Duodenal mucosa (tissue), 2 donors: Measurements from ENCODE around the gene ANKRD28.
"Not testable (repeated sequence)": the region's sequence is repeated elsewhere in the genome, so short reads cannot be mapped to it uniquely, and the experiment has no call there.

Experiments used
- H3K27ac ChIP-seq: one replicate; pipeline ENCODE4 v1.7.0; 2013; ENCODE audit warnings: low read depth, low read length
- H3K27me3 ChIP-seq, 2 donors: one replicate each; pipeline ENCODE4 v1.7.0; 2013; ENCODE audit warnings: low read length in 2 of 2, control low read depth in 1 of 2; ENCODE audit not compliant: insufficient read depth in 2 of 2, control insufficient read depth in 1 of 2
- H3K36me3 ChIP-seq, 2 donors: one replicate each; pipeline ENCODE4 v1.7.0; 2013; ENCODE audit warnings: low read length in 2 of 2, control low read depth in 1 of 2; ENCODE audit not compliant: insufficient read depth in 2 of 2, control insufficient read depth in 1 of 2
- H3K4me1 ChIP-seq, 2 donors: one replicate each; pipeline ENCODE4 v1.7.0; 2013; ENCODE audit warnings: low read length in 2 of 2, control low read depth in 1 of 2; ENCODE audit not compliant: insufficient read depth in 2 of 2, control insufficient read depth in 1 of 2
- H3K4me3 ChIP-seq, 2 donors: one replicate each; pipeline ENCODE4 v1.7.0; 2013; ENCODE audit warnings: low read length in 2 of 2, low read depth in 1 of 2
- H3K9ac ChIP-seq, 2 donors: one replicate each; pipeline ENCODE4 v1.7.0; 2013; ENCODE audit warnings: low read length in 2 of 2, low read depth in 1 of 2
- H3K9me3 ChIP-seq, 2 donors: one replicate each; pipeline ENCODE4 v1.7.0; 2013; ENCODE audit warnings: low read length in 2 of 2, control low read depth in 1 of 2; ENCODE audit not compliant: control insufficient read depth in 1 of 2

ANKRD28 gene

DNA sequence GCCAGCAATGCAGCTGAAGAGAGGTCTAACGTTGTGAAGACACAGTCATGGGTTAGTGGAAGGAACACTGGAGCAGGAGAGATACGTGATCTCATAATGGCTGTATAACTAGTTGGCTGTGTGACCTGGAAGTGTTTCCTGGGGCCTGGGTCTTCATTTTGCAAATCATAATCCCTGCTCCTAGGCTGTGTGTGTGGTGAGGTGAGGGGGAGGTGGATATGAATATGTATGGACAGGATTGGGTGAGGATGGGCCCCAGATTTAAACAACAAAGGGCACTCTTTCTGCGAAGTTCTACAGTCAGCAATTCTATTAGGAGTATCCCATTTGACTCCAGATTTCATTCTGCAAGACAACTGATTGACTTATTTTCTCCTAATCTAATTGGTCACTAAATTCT is 41.3 kb downstream of the ANKRD28 start:
- Histone ChIP-seq H3K27me3 (no peaks in the 10 kb centered on the region), H3K4me1 (no peaks in the 10 kb centered on the region), H3K9me3 (no peaks in the 10 kb centered on the region), H3K9ac (no peak overlapping the region), H3K36me3 (peaks cover 0 to 8% of the 10 kb centered on the region in 2 donors), H3K4me3 (no peak overlapping the region), H3K27ac (no peak overlapping the region)

DNA sequence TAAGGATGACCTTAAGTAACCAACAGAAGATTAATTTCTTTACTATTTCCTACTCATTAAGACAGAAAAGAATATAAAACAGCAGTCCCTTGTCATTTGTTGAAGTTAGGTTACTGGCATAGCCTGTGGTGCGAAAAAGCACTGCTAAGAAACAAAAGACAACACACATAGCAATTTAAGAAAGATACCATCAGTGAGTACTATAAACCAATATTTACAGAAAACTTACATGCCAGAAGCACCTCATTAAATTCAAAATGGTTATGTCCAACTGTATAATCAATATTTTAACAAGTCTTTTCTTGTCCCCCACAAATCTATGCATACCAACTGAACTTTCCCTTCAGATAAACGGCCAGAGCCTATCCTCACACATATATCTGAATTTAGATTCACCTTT is 42.0 kb downstream of the ANKRD28 start:
- H3K9ac ChIP-seq: no peak overlapping the region

DNA sequence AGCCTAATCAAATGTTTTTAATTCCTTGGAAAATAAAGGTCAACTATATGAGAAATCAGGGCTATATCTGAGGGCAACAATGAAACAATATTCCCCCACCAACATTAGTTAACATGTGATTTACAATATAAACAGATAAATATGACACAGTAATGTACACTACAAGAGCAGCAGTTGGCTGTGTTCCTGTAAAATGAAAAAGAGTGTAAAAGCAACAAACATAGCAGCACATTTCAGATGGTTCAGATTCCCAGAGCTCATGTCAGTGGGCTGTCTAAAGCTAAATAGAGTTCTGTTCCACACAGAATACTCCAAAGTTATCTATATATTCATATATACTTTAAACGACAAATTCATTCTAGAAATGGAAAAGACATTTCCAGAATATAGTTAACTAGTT is 42.6 kb downstream of the ANKRD28 start:
- H3K27ac ChIP-seq: no peak overlapping the region
- H3K4me1 ChIP-seq: no peaks in the 10 kb centered on the region
- H3K9me3 ChIP-seq: no peaks in the 10 kb centered on the region
- no peak overlapping the region for H3K9ac ChIP-seq
- peaks cover 0 to 13% of the 10 kb centered on the region in 2 donors for H3K36me3 ChIP-seq
- H3K27me3 ChIP-seq: no peaks in the 10 kb centered on the region
- H3K4me3 ChIP-seq: no peak overlapping the region

More for the DNA sequence above, 42.0 kb downstream of the ANKRD28 start:
- Histone ChIP-seq H3K4me3 (no peak overlapping the region), H3K27me3 (no peaks in the 10 kb centered on the region), H3K36me3 (peaks cover 0 to 10% of the 10 kb centered on the region in 2 donors), H3K27ac (no peak overlapping the region), H3K9me3 (no peaks in the 10 kb centered on the region), H3K4me1 (no peaks in the 10 kb centered on the region)

DNA sequence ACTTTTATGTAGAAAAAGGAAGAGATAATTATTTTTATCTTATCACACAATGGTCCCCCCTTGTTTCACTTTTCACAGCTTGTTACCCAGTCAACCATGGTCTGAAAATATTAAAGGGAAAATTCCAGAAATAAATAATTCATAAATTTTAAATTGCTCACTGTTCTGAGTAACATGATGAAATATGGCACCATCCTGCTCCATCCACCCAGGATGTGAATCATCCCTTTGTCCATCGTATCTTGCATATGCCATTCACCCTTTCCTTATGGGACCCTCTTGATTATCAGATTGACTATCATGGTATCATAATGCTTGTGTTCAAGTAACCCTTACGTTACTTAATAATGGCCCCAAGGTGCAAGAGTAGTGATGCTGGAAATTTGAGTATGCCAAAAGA is 43.7 kb downstream of the ANKRD28 start:
- H3K27ac ChIP-seq: no peak overlapping the region
- no peaks in the 10 kb centered on the region for H3K4me1 ChIP-seq
- no peaks in the 10 kb centered on the region for H3K9me3 ChIP-seq
- H3K4me3 ChIP-seq: no peak overlapping the region
- no peak overlapping the region for H3K9ac ChIP-seq
- peaks cover 0 to 16% of the 10 kb centered on the region in 2 donors for H3K36me3 ChIP-seq
- H3K27me3 ChIP-seq: no peaks in the 10 kb centered on the region

DNA sequence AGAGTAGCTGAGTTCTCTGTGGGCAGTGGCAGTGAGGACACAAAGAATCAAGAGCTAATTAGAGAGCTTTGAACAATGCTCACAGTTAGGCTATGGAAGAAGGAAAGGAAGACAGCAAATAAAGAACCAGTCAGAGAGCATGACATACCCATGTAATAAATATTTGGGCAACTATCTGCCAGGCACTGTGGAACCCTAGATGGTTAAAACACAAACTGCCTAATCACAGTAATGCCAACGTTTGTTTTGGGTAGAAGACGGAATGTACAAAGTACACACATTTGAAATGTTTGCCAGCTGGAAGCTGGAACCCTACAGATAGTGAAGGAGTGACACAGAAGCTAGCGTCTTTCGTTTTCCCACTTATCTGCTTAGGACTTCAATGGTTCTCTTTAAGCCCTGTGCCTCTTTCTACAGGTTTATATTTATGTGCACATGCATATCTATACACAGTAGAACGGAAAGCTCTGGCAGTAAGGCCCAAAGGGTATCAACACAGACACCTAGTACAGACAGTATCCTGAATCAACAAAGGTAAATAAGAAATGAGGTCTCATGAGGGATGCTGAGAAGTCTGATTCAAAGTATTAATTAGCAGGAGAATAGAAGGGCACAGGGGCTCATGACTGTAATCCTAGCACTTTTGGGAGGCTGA is 44.6 kb downstream of the ANKRD28 start:
- no peak overlapping the region for H3K27ac ChIP-seq
- H3K4me3 ChIP-seq: no peak overlapping the region
- peaks cover 0 to 19% of the 10 kb centered on the region in 2 donors for H3K36me3 ChIP-seq
- no peaks in the 10 kb centered on the region for H3K9me3 ChIP-seq
- H3K9ac ChIP-seq: no peak overlapping the region
- no peaks in the 10 kb centered on the region for H3K4me1 ChIP-seq
- no peaks in the 10 kb centered on the region for H3K27me3 ChIP-seq

DNA sequence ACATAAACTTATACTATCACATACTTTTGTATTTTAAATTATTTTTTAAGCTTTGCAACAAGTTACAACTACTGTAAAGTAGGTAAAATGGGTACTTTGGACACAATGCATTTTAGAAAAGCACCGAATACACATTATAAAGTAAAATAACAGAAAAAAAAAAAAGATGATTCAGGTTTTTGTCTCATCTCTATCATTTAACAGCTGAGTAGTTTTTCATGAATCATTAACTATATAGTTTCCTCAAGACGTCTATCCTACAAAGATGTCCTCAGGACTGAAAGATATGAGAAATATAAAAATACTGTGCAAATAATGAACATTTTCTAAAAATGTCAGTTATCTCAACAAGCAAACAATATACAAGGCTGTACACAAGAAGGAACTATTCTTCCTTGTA is 46.9 kb downstream of the ANKRD28 start:
- Histone ChIP-seq H3K36me3 (peaks cover 0 to 19% of the 10 kb centered on the region in 2 donors), H3K4me1 (no peaks in the 10 kb centered on the region), H3K9ac (no peak overlapping the region), H3K27me3 (no peaks in the 10 kb centered on the region), H3K4me3 (no peak overlapping the region), H3K9me3 (no peaks in the 10 kb centered on the region), H3K27ac (no peak overlapping the region)

DNA sequence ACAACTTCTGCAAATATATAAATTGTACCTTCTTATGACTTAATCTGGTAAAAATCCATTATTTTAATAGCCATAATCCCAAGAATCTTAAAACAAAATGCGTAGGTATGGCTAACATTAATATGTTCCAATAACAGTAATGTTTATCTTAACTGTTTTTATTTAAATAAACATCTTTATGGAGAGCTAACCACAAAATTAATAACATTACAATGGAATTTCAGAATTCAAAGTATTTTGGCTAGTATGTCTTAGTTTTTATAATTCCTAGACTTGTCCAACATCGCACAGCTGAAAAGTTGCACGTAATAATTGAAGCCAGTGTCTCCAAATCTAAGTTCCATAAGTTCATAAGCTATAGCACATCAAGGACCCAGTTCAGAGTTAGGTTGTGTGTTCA is 47.6 kb downstream of the ANKRD28 start:
- Histone ChIP-seq H3K27me3 (no peaks in the 10 kb centered on the region), H3K4me1 (no peaks in the 10 kb centered on the region), H3K9ac (no peak overlapping the region)

DNA sequence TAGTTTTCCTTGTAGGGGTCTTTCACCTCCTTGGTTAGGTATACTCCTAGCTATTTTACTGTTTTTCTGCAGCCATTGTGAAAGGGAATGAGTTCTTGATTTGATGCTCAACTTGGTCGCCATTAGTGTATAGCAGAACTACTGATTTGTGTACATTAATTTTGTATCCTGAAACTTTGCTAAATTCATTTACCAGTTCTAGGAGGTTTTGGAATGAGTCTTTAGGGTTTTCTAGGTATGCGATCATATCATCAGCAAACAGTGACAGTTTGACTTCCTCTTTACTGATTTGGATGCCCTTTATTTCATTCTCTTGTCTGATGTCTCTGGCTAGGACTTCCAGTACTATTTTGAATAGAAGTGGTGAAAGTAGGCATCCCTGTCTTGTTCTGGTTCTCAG is 51.9 kb downstream of the ANKRD28 start:
- H3K27me3 ChIP-seq, H3K9ac ChIP-seq, H3K27ac ChIP-seq, H3K4me1 ChIP-seq, H3K9me3 ChIP-seq, H3K4me3 ChIP-seq: not testable (repeated sequence)
- H3K36me3 ChIP-seq: peaks cover 0 to 17% of the 10 kb centered on the region in 2 donors

More for the DNA sequence above, 47.6 kb downstream of the ANKRD28 start:
- H3K9me3 ChIP-seq: no peaks in the 10 kb centered on the region
- no peak overlapping the region for H3K4me3 ChIP-seq
- no peak overlapping the region for H3K27ac ChIP-seq
- H3K36me3 ChIP-seq: peaks cover 0 to 19% of the 10 kb centered on the region in 2 donors

DNA sequence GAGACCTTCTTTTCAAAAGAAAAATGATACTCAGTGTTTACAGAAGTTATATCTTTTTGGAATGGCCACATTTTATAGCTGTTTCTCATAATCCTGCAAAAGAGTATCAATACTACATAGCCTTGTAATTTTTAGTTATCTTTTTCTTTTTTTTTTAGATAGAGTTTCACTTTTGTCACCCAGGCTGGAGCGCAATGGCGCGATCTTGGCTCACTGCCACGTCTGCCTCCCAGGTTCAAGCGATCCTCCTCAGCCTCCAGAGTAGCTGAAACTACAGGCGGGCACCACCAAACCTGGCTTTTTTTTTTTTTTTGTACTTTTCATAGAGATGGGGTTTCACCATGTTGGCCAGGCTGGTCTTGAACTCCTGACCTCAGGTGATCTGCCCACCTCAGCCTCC is 53.6 kb downstream of the ANKRD28 start:
- no peaks in the 10 kb centered on the region for H3K4me1 ChIP-seq
- H3K27ac ChIP-seq: no peak overlapping the region
- H3K9ac ChIP-seq: no peak overlapping the region
- no peaks in the 10 kb centered on the region for H3K27me3 ChIP-seq
- H3K36me3 ChIP-seq: peaks cover 0 to 8% of the 10 kb centered on the region in 2 donors
- no peak overlapping the region for H3K4me3 ChIP-seq
- H3K9me3 ChIP-seq: peaks cover 5 to 8% of the 10 kb centered on the region in 2 donors

DNA sequence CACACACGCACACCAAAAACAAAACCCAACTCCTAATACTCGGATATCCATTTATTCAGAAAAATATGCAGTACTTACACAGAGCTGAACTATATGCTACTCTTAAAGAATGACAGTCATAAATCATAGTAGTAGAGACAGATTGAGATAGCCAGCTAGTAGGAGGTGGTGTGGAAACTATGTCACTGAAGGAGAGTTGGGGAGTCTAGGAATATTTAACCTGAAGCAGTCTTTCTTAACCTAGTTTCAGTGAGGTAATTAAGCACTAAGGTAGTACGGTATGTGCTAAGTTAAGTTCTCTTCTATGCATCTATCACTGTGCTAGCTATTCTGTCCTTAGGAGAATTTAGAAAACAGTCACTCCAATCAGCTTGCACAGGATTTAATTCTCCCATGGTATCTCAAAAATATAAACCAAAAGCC is 54.2 kb downstream of the ANKRD28 start:
- H3K4me3 ChIP-seq: no peak overlapping the region

More for the DNA sequence above, 54.2 kb downstream of the ANKRD28 start:
- H3K9me3 ChIP-seq: peaks cover 5 to 13% of the 10 kb centered on the region in 2 donors
- no peaks in the 10 kb centered on the region for H3K4me1 ChIP-seq
- no peak overlapping the region for H3K9ac ChIP-seq
- no peaks in the 10 kb centered on the region for H3K27me3 ChIP-seq
- no peak overlapping the region for H3K27ac ChIP-seq
- peaks cover 0 to 8% of the 10 kb centered on the region in 2 donors for H3K36me3 ChIP-seq
